ENCODE data around the gene KPRP.

GRCh38 chr1:152756872-152757271 lies 953 bp upstream of the KPRP start:
- TF ChIP-seq CTCF (IDR thresholded peaks at IDR 0.05) (no peak), POLR2AphosphoS5 (IDR thresholded peaks at IDR 0.05; ENCODE audit: low read depth, low read length) (no peak), SIN3A (IDR thresholded peaks at IDR 0.05; ENCODE audit: borderline replicate concordance, insufficient read depth, low read depth, low read length) (no peak), TCF7L2 (IDR thresholded peaks at IDR 0.05; ENCODE audit: low read depth, low read length) (no peak)
